Measurements from ENCODE around the gene CD151.

Gene CD151

GRCh38 chr11:843086-843734 is 10.5 kb downstream of the CD151 start:
- DNase-seq (ENCODE audit: low read depth): no peak

- DNase-seq (ENCODE audit: low read depth): no peak
Observed at GRCh38 chr11:843818-844692, 11.3 kb downstream of the CD151 start.

- no peak for DNase-seq (ENCODE audit: low read depth)
Observed at GRCh38 chr11:844693-845644, 12.2 kb downstream of the CD151 start.

- no peak for DNase-seq (ENCODE audit: low read depth)
Observed at GRCh38 chr11:845872-846495, 13.2 kb downstream of the CD151 start.

- no peak for DNase-seq (ENCODE audit: low read depth)
Observed at GRCh38 chr11:846496-847098, 13.8 kb downstream of the CD151 start.

GRCh38 chr11:847876-848275 is 15.1 kb downstream of the CD151 start:
- DNase-seq (ENCODE audit: low read depth): no peak

GRCh38 chr11:848380-848931 is 15.7 kb downstream of the CD151 start:
- no peak for DNase-seq (ENCODE audit: low read depth)

GRCh38 chr11:849104-849824 is 16.5 kb downstream of the CD151 start:
- no peak for DNase-seq (ENCODE audit: low read depth)

GRCh38 chr11:849951-850774 is 17.4 kb downstream of the CD151 start:
- no peak for DNase-seq (ENCODE audit: low read depth)

- DNase-seq (ENCODE audit: low read depth): no peak
Observed at GRCh38 chr11:850775-851763, 18.3 kb downstream of the CD151 start.

- DNase-seq (ENCODE audit: low read depth): no peak
Observed at GRCh38 chr11:852762-853161, 20.0 kb downstream of the CD151 start.

- DNase-seq (ENCODE audit: low read depth): no peak
Observed at GRCh38 chr11:853682-854448, 21.1 kb downstream of the CD151 start.

- DNase-seq (ENCODE audit: low read depth): no peak
Observed at GRCh38 chr11:854601-855329, 22.0 kb downstream of the CD151 start.

- no peak for DNase-seq (ENCODE audit: low read depth)
Observed at GRCh38 chr11:855330-855674, 22.6 kb downstream of the CD151 start.

- DNase-seq (ENCODE audit: low read depth): no peak
Observed at GRCh38 chr11:855796-856195, 23.0 kb downstream of the CD151 start.

- no peak for DNase-seq (ENCODE audit: low read depth)
Observed at GRCh38 chr11:856397-856796, 23.6 kb downstream of the CD151 start.
